ENCODE results near the gene MED8. TPM values are rescaled to one million over a fixed set of nuclear protein-coding genes. Genes with fewer than 3 reads are reported as not detected.

Gene MED8
- total and polyA plus RNA-seq, 9 of the 15 experiments (the other 6 are each of a cell fraction or from before 2014, with no cell fraction given) = 23.0 to 120 (median 56.4) TPM

GRCh38 chr1:43358121-43358745, 31.4 kb downstream of the MED8 start (continued):
- TF ChIP-seq REST (IDR thresholded peaks at IDR 0.05; ENCODE audit: borderline replicate concordance) (peak; percentile 56; the same call in 1 of the 2 replicates), REST (CRISPR knock-in tag; IDR thresholded peaks at IDR 0.05; ENCODE audit: low read depth) (no peak), ZNF764 (CRISPR knock-in tag; IDR thresholded peaks at IDR 0.05; ENCODE audit: low read depth) (peak; percentile 86), TFAM (CRISPR knock-in tag; conservative IDR thresholded peaks at IDR 0.05) (no peak), HDAC2 (IDR thresholded peaks at IDR 0.05) (peak; percentile 41; the same call in 1 of the 2 replicates), RFX7 (CRISPR knock-in tag; IDR thresholded peaks at IDR 0.05) (no peak), MAZ (CRISPR knock-in tag; conservative IDR thresholded peaks at IDR 0.05 in 1 of 2, IDR thresholded peaks at IDR 0.05 in 1 of 2) (peak in 1 of 2 experiments; percentile 66; a peak in 2 of 4 replicates), L3MBTL2 (IDR thresholded peaks at IDR 0.05) (peak; percentile 25; the same call in 1 of the 2 replicates), TAF9B (IDR thresholded peaks at IDR 0.05; ENCODE audit: partially characterized antibody) (peak; percentile 27), RAD51 (IDR thresholded peaks at IDR 0.05; ENCODE audit: borderline replicate concordance, low read depth) (0 out of 2 replicates have a peak, but pooled peaks have one; percentile 11), TAL1 (IDR thresholded peaks at IDR 0.05) (0 out of 2 replicates have a peak, but pooled peaks have one; percentile 24), ARID1B (IDR thresholded peaks at IDR 0.05) (peak; percentile 20; the same call in 1 of the 2 replicates), GMEB1 (CRISPR knock-in tag; IDR thresholded peaks at IDR 0.05) (no peak), COPS2 (conservative IDR thresholded peaks at IDR 0.05) (no peak), ARID2 (IDR thresholded peaks at IDR 0.05) (peak; percentile 33; the same call in 1 of the 2 replicates), ZSCAN29 (IDR thresholded peaks at IDR 0.05) (no peak), HDAC1 (IDR thresholded peaks at IDR 0.05) (peak in 1 of 2 experiments; percentile 58; a peak in 2 of 4 replicates), GATA2 (CRISPR knock-in tag; IDR thresholded peaks at IDR 0.05) (peak; percentile 41; the same call in 1 of the 2 replicates), RBBP5 (IDR thresholded peaks at IDR 0.05; ENCODE audit: borderline replicate concordance, insufficient read depth, low read length, poor library complexity, severe bottlenecking) (peak; percentile 7), TEAD4 (IDR thresholded peaks at IDR 0.05; ENCODE audit: low read length) (0 out of 2 replicates have a peak, but pooled peaks have one; percentile 11), TEAD4 (CRISPR knock-in tag; IDR thresholded peaks at IDR 0.05; ENCODE audit: borderline replicate concordance) (no peak)
